HG02588 (cell line): ENCODE results near the gene CCDC150.
"Not testable (repeated sequence)": the region's sequence is repeated elsewhere in the genome, so short reads cannot be mapped to it uniquely, and the experiment has no call there.

ENCODE experiments used
- ATAC-seq: cut with Tn5 transposase; IDR thresholded peaks from one replicate; pipeline ENCODE4 v1.9.1; 2021; ENCODE audit warnings: mild to moderate bottlenecking, moderate library complexity; ENCODE audit not compliant: unreplicated experiment

CCDC150 gene

GRCh38 chr2:196630531-196630930 lies 9.0 kb upstream of the CCDC150 start:
- no peak for ATAC-seq

- no peak for ATAC-seq
These were observed 4.4 kb upstream of the CCDC150 start for GRCh38 chr2:196635156-196635555.

DNA sequence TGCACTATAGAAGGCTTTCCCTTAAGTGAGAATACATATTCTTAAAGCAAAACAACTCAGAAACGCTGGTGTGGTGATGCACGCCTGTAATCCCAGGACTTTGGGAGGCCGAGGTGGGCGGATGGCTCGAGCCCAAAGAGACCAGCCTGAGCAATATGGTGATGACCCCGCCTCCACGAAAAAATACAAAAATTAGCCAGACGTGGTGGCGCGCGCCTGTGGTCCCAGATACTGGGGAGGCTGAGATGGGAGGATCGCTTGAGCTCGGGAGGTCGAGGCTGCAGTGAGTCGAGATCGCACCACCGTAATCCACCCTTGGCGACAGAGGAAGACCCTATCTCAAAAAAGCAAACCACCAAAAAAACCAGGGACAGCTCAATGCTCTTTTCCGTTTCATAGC lies 750 bp upstream of the CCDC150 start:
- ATAC-seq = no peak

GRCh38 chr2:196640031-196640548 lies 575 bp downstream of the CCDC150 start:
- no peak for ATAC-seq

- ATAC-seq = no peak
These were observed 9.7 kb downstream of the CCDC150 start for GRCh38 chr2:196649202-196649601.

- ATAC-seq = no peak
These were observed 12.0 kb downstream of the CCDC150 start for GRCh38 chr2:196651387-196652094.

GRCh38 chr2:196652869-196653268 lies 13.4 kb downstream of the CCDC150 start:
- ATAC-seq = no peak

DNA sequence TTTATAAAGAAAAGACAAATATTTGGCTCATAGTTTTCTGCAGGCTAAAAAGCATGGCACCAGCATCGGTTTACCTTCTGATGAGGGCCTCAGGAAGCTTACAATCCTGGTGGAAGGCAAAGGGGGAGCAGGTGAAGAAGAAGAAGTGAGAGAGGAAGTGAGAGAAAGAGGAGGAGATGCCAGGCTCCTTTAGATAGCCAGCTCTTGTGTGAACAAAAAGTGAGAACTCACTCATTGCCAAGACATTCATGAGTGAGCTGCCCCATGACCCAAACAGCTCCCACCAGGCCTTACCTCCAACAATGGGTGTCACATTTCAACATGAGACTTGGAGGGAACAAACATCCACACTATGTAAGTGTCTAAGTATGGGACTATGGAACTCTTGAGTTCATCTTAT lies 14.3 kb downstream of the CCDC150 start:
- no peak for ATAC-seq

DNA sequence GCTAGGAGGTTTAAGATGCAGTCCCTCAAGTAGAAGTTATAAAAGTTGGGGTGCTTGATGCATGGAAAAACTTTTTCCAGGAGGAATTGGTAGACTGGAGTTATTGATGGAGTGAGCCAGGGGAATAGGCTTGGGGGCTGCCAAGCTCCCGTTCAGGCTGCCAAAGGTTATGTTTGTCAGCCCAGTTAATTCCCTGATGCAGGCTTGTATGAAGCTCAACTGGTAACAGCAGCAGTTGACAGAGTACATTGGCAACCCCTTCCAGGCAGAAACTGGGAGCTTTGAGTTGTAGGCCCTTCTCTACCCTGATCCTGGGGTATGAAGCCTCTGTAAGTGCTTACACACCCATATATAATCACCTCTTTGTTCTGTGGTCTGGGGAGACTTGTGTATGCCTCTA lies 16.2 kb downstream of the CCDC150 start:
- no peak for ATAC-seq

DNA sequence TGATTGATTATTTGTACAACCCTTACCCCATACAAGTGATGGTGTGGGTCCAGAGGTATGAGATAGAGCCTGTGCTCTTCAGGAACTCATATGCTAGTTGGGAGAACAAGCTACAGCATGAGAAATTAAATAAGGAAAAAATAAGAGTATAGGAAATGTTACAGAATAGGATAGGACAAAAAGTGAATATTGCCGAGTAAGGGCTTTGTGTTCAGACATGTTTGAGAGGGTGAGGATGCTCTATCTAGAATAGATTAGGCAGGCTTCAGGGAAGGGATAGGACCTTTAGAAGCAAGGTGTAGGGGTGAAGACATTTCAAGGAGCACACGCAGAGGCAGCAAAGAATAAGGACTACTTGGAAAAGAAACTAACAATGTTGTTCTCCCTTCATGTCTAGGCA lies 17.8 kb downstream of the CCDC150 start:
- ATAC-seq = no peak

DNA sequence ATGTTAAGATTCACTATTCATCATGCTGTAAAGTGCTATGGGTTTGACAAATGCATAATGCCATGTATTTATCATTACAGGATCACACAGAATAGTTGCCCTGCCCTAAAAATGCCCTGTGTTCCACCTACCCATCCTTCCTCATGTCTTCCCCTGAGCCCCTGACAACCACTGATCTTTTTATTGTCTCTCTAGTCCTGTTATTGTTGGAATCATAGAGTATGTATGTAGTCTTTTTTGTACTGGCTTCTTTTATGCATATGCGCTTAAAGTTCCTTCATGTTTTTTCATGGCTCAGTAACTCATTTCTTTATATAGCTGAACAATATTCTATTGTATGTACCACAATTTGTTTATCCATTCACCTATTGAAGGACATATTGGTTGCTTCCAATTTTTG lies 20.3 kb downstream of the CCDC150 start:
- no peak for ATAC-seq

DNA sequence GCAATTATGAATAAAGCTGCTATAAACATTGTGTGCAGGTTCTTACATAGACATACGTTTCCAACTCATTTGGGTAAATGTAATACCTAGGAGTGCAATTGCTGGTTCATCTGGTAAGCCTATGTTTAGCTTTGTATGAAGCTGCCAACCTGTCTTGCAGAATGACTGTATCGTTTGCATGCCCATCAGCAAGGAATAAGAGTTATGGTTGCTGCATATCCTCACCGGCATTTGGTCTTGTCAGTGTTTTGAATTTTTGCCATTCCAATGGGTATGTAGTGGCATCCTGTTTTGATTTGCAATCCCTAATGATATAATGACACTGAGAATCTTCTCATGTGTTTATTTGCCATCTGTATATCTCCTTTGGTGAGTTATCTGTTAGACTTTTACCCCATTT lies 20.7 kb downstream of the CCDC150 start:
- ATAC-seq = no peak

DNA sequence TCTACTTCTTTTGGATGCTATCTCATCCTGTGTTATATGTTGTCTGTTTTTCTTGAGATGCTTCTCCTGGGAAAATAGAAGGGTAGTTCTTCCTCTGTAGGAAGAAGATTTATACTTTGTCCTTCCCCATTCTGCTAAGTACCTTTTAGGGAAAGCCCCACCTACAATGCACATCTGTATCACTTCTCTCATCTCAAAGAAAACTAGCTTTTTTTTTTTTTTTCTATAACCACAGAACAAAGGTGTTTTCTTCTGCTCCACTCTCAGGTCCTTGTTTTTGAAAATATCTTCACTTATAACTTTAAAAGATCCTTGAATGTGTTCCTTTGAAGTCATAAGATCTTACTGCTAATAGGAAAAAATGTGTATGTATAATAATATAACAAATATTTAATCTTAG lies 30.8 kb downstream of the CCDC150 start:
- ATAC-seq = no peak

GRCh38 chr2:196675963-196676362 lies 36.4 kb downstream of the CCDC150 start:
- ATAC-seq = no peak

- no peak for ATAC-seq
These were observed 37.9 kb downstream of the CCDC150 start for GRCh38 chr2:196677404-196677803.

- no peak for ATAC-seq
These were observed 39.9 kb downstream of the CCDC150 start for GRCh38 chr2:196679368-196679767.

DNA sequence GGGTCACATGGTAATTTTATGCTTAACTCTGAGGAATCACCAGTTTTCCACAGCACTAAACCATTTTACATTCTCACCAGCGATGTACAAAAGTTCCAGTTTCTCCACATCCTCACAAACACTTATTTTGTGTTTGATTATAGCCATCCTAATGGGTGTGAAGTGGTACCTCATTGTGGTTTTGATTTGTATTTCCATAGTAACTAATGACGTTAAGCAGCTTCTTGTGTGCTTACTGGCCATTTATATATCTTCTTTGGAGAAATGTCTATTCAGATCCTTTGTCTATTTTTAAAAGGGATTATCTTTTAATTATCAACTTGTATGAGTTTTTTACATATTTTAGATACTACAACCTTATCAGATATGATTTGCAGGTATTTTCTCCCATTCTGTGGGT lies 42.0 kb downstream of the CCDC150 start:
- ATAC-seq = no peak

DNA sequence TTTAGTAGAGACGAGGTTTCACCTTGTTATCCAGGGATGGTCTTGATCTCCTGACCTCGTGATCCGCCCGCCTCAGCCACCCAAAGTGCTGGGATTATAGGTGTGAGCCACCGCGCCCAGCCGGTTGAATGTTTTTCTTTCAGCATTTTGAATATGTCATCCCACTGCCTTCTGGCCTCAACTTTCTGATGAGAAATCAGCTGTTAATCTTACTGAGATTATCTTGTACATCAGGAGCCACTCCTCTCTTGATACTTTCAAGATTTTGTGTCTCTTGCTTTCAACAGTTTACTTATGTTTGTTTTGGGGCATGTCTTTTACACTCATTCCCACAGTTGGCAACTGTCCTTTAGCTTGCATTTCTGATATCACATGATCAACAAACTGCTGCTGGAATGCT lies 46.3 kb downstream of the CCDC150 start:
- no peak for ATAC-seq

- ATAC-seq = not testable (repeated sequence)
These were observed 47.2 kb downstream of the CCDC150 start for GRCh38 chr2:196686737-196687136.

DNA sequence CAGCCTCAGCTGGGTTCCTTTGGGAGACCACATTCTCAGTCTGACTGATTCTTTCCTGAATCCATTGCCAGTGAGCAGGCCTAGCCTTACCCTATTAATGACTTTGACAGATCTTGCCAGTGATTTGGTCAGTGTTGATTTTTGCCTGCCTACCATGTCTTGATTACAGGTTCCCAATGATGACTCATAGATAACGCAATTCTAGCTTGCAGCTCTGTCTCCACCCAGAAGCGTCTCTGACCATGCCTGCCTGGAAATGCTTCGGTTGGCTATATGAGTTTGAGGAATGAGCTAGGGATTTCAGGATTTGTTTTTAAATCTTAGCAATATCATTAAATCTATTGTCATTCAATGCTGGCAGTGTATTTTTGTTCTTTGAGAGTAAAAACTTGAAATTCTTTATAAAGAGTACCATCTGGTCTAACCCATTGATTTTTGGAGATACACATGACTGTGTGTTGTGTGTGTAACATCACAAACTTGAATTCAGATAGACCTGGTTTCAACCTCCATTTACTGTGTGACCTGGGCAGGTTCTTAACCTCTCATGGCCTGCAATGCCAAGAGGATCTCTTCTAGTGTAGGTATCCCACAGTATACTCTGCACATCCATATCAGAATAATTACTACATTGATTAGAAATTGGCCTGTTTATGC lies 57.0 kb downstream of the CCDC150 start:
- ATAC-seq = no peak

- ATAC-seq = no peak
These were observed 58.3 kb downstream of the CCDC150 start for GRCh38 chr2:196697825-196698224.

DNA sequence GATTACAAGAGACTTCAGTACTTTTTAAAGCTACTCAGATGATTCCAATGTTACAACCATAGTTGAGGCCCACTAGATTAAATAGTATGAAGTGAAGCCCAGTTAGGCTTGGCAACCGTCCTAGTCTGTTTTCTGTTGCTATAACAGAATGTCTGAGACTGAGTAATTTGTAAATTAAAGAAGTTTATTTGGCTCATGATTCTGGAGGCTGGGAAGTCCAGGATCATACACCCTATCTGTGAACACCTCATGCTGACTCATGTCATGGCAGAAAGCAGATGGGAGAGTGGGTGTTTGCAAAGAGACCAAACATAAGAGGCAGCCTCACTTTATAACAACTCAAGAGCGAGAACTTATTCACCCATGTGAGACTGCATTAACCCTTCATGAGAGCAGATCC lies 63.1 kb downstream of the CCDC150 start:
- no peak for ATAC-seq

DNA sequence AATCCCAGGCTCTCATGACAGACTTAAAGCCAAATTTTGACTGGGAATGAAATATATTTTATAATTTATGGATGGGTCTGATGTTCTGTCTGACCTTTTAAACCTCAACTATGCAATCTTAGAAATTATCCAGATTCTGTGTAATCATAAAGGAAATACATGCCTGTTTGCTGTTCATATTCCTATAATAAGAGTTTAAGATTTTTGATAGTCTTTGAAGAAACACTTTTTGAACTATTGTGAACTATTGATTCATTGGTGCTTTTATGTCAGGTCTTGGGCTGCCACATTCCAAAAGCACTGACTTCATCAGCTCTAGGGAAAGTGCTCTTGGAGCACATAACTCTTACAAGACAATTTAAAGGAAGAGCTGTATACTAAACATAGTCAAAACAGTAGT lies 64.2 kb downstream of the CCDC150 start:
- no peak for ATAC-seq
